Measurements from ENCODE around the gene RNF157. TPM values are rescaled to one million over a fixed set of nuclear protein-coding genes. Genes with fewer than 3 reads are reported as not detected.
"Not testable (repeated sequence)": the region's sequence is repeated elsewhere in the genome, so short reads cannot be mapped to it uniquely, and the experiment has no call there.

RNF157 gene
- total and polyA plus RNA-seq, 2 of the 13 experiments (the other 11 are each of a cell fraction or from before 2014, with no cell fraction given), result 0.44 to 1.5 TPM

GRCh38 chr17:76232342-76232741 is 8.0 kb downstream of the RNF157 start:
- ATAC-seq (no peak), DNase-seq (ENCODE audit: low spot score) (no peak), FAIRE-seq (no peak)
- Histone ChIP-seq H3K4me1 (ENCODE audit: insufficient read depth, low read length) (peaks cover 1% of the 10 kb centered on the region; the same call in 1 of the 2 replicates), H2AFZ (ENCODE audit: low read length) (no peak overlapping the region), H3K79me2 (ENCODE audit: insufficient read depth, low read length) (no peaks in the 10 kb centered on the region), H3K27me3 (ENCODE audit: control insufficient read depth in 1 of 2, insufficient read depth in 2 of 2, low read length in 2 of 2) (0 out of 5 replicates have a peak, but pooled peaks cover 0 to 2% of the 10 kb centered on the region in 2 experiments), H3K9me3 (ENCODE audit: low read length) (no peaks in the 10 kb centered on the region), H3K27ac (ENCODE audit: extremely low read length, insufficient read depth, low read length) (no peak overlapping the region), H4K20me1 (ENCODE audit: insufficient read depth, low read length) (no peaks in the 10 kb centered on the region), H3K4me2 (ENCODE audit: low read depth, low read length) (no peak overlapping the region), H3K9ac (ENCODE audit: insufficient read depth, low read depth, low read length) (no peak overlapping the region), H3K4me3 (replicated peaks in 1 of 3; ENCODE audit: insufficient read depth in 1 of 3, low read depth in 2 of 3, low read length in 3 of 3) (no peak overlapping the region), H3K36me3 (replicated peaks in 1 of 2; ENCODE audit: control insufficient read depth in 1 of 2, insufficient read depth in 2 of 2, low read length in 2 of 2) (no peaks in the 10 kb centered on the region)
- ChIA-PET POLR2A (no interaction called here), CTCF (ENCODE audit: low intra/inter-chr PET ratio, low total read pairs) (no interaction called here)
- intact Hi-C loops (cut with micrococcal nuclease; ENCODE audit: unreplicated experiment), result no loop called here
- TF ChIP-seq, protein P1, sequence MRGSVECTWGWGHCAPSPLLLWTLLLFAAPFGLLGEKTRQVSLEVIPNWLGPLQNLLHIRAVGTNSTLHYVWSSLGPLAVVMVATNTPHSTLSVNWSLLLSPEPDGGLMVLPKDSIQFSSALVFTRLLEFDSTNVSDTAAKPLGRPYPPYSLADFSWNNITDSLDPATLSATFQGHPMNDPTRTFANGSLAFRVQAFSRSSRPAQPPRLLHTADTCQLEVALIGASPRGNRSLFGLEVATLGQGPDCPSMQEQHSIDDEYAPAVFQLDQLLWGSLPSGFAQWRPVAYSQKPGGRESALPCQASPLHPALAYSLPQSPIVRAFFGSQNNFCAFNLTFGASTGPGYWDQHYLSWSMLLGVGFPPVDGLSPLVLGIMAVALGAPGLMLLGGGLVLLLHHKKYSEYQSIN (CRISPR knock-in tag; IDR thresholded peaks at IDR 0.05; ENCODE audit: borderline replicate concordance), result no peak
- no peak for TF ChIP-seq ESRRA (CRISPR knock-in tag; IDR thresholded peaks at IDR 0.05; ENCODE audit: low read depth)
- TF ChIP-seq, protein P2, sequence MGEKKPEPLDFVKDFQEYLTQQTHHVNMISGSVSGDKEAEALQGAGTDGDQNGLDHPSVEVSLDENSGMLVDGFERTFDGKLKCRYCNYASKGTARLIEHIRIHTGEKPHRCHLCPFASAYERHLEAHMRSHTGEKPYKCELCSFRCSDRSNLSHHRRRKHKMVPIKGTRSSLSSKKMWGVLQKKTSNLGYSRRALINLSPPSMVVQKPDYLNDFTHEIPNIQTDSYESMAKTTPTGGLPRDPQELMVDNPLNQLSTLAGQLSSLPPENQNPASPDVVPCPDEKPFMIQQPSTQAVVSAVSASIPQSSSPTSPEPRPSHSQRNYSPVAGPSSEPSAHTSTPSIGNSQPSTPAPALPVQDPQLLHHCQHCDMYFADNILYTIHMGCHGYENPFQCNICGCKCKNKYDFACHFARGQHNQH (CRISPR knock-in tag; IDR thresholded peaks at IDR 0.05), result no peak
- in situ Hi-C loops (cut with HindIII; ENCODE audit: extremely low pct_ligation_motif_present, low pct_unique_long_range_greater_than_20kb), result no loop called here
- WGBS (ENCODE audit: low lambda C conversion rate), result 92% methylated on average over 2 of the region's 2 CpGs
- BruUV-seq (replicated peaks), result no TSS peak

DNA sequence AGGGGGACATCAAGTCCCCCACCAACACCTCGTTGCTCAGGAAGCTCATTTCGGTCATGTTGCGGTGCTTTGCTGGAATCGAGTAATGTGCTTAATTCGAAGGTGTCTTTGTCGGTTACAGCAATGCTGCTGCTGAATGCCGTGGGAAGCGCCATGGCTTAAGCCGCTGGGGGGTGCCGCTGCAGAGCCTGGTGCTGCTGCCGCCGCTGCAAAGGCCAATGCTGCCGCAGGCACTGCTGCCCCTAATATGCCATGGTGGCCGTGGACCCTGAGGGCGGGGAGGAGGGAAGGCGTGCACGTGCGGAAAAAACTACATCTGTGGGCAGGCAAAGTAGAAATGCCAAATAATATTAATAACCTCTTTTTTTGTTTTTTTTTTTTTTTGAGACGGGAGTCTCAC is 13.5 kb downstream of the RNF157 start:
- in situ Hi-C loops (cut with HindIII; ENCODE audit: extremely low pct_ligation_motif_present, low pct_unique_long_range_greater_than_20kb); FAIRE-seq: not testable (repeated sequence)
- WGBS (ENCODE audit: low lambda C conversion rate), result 85% methylated on average over 19 of the region's 19 CpGs

More for the DNA sequence above, 13.5 kb downstream of the RNF157 start:
- ATAC-seq; BruUV-seq (replicated peaks); H3K9me3 ChIP-seq (ENCODE audit: low read length); H3K79me2 ChIP-seq (ENCODE audit: insufficient read depth, low read length); POLR2A ChIA-PET; intact Hi-C loops (cut with micrococcal nuclease; ENCODE audit: unreplicated experiment); H3K4me2 ChIP-seq (ENCODE audit: low read depth, low read length); H3K36me3 ChIP-seq (replicated peaks in 1 of 2; ENCODE audit: control insufficient read depth in 1 of 2, insufficient read depth in 2 of 2, low read length in 2 of 2); H3K9ac ChIP-seq (ENCODE audit: insufficient read depth, low read depth, low read length); DNase-seq (ENCODE audit: low spot score); CTCF ChIA-PET (ENCODE audit: low intra/inter-chr PET ratio, low total read pairs); H3K27me3 ChIP-seq (ENCODE audit: control insufficient read depth in 1 of 2, insufficient read depth in 2 of 2, low read length in 2 of 2); H4K20me1 ChIP-seq (ENCODE audit: insufficient read depth, low read length); H3K27ac ChIP-seq (ENCODE audit: extremely low read length, insufficient read depth, low read length); H3K4me3 ChIP-seq (replicated peaks in 1 of 3; ENCODE audit: insufficient read depth in 1 of 3, low read depth in 2 of 3, low read length in 3 of 3); H3K4me1 ChIP-seq (ENCODE audit: insufficient read depth, low read length); H2AFZ ChIP-seq (ENCODE audit: low read length): not testable (repeated sequence)
- peak; percentile 24; the same call in 1 of the 2 replicates for TF ChIP-seq ZBTB33 (CRISPR knock-in tag; IDR thresholded peaks at IDR 0.05)
